NCI-H2107 (cell line): Measurements from ENCODE around the gene CPXM1.

Experiments used
- DNase-seq: peaks from one replicate; lab custom pipeline; 2025; lab: John Stamatoyannopoulos, UW

CPXM1 gene

GRCh38 chr20:2748551-2749342, 51.7 kb downstream of the CPXM1 start:
- DNase-seq, result no peak

GRCh38 chr20:2747676-2748235, 52.7 kb downstream of the CPXM1 start:
- no peak for DNase-seq

GRCh38 chr20:2746636-2747265, 53.7 kb downstream of the CPXM1 start:
- DNase-seq, result no peak

GRCh38 chr20:2745936-2746635, 54.3 kb downstream of the CPXM1 start:
- no peak for DNase-seq

- no peak for DNase-seq
Observed at GRCh38 chr20:2745060-2745910, 55.1 kb downstream of the CPXM1 start.
